K562 (cell line): Measurements from ENCODE around the gene RNU5D-1. TPM values are rescaled to one million over a fixed set of nuclear protein-coding genes. Genes with fewer than 3 reads are reported as not detected.

Experiments
- MAFK ChIP-seq: IDR thresholded peaks from 2 replicates; pipeline ENCODE4 v1.6.1; 2011; ENCODE audit warnings: low read length, improper control_type of control experiment
- polyA plus RNA-seq, 8 experiments: library from polyadenylated mRNA; depleted of rRNA in 4 of 8; stranded (reverse) in 5 of 8; unstranded in 3 of 8; fragments of >200 nt; fragmentation: Nextera tagmentation in 2 of 8; fragmentation: Illumina TruSeq in 1 of 8; extraction: Ambion mirVana in 2 of 8; extraction: Trizol in 1 of 8; gene quantifications; 2 replicates each; pipeline versions ENCODE4 v1.2.1 to v1.2.3, GENCODE V29; 2011 to 2014; ENCODE audit warnings: inconsistent platforms in 1 of 8, missing spikeins in 1 of 8
- total RNA-seq, 7 experiments: library from RNA; depleted of rRNA in 6 of 7; stranded (reverse); fragments of >200 nt in 6 of 7; fragmentation: Illumina TruSeq in 2 of 7; extraction: Trizol in 2 of 7; gene quantifications; 2 replicates each; pipeline versions ENCODE4 v1.2.1 to v1.2.3, GENCODE V29; 2011 to 2021; ENCODE audit warnings: low replicate concordance in 1 of 7
- TF ChIP-seq, protein P1 (sequence below): fragments of 200-800 bp; sonication (Bioruptor generic); IDR thresholded peaks from 2 replicates; pipeline ENCODE4 v1.6.1; 2016; ENCODE audit warnings: missing genetic modification characterization, missing compliant biosample characterization

Gene RNU5D-1
- total and polyA plus RNA-seq, 9 of the 15 experiments (the other 6 are each of a cell fraction or from before 2014, with no cell fraction given) = under 0.01 TPM; not detected in 8

DNA sequence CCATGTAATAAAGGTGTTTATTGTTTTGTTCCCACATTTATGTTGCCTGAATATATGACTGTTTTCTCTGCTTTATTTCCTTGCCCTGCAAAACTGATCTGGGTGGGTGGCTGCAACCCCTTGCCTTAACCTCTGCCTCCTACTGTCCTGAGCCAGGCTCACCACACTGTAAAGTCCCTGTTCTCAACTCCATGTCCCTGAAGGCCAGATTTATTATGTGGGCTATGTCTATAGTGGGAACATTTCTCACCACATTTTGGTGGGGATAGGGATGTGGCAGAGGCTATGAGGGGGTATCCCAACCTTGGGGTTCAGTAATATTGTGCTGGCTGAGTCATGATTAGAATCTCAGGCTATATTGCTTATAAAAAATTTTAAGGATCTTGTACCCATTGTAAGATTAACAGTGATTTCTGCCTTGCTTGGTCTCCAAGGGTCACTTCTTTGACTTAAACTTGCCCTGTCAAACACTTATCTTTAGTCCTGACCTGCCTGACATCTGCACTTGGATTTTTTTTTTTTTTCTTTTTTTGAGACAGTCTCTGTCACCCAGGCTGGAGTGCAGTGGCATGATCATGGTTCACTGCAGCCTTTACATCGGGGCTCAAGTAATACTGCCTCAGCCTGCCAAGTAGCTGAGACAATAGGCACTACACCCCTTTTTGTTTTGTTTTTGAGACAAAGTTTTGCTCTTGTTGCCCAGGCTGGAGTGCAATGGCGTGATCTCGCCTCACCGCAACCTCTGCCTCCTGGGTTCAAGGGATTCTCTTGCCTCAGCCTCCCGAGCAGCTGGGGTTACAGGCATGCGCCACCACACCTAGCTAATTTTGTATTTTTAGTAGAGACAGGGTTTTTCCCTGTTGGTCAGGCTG lies 48.0 kb upstream of the RNU5D-1 start (continued):
- TF ChIP-seq, protein P1, sequence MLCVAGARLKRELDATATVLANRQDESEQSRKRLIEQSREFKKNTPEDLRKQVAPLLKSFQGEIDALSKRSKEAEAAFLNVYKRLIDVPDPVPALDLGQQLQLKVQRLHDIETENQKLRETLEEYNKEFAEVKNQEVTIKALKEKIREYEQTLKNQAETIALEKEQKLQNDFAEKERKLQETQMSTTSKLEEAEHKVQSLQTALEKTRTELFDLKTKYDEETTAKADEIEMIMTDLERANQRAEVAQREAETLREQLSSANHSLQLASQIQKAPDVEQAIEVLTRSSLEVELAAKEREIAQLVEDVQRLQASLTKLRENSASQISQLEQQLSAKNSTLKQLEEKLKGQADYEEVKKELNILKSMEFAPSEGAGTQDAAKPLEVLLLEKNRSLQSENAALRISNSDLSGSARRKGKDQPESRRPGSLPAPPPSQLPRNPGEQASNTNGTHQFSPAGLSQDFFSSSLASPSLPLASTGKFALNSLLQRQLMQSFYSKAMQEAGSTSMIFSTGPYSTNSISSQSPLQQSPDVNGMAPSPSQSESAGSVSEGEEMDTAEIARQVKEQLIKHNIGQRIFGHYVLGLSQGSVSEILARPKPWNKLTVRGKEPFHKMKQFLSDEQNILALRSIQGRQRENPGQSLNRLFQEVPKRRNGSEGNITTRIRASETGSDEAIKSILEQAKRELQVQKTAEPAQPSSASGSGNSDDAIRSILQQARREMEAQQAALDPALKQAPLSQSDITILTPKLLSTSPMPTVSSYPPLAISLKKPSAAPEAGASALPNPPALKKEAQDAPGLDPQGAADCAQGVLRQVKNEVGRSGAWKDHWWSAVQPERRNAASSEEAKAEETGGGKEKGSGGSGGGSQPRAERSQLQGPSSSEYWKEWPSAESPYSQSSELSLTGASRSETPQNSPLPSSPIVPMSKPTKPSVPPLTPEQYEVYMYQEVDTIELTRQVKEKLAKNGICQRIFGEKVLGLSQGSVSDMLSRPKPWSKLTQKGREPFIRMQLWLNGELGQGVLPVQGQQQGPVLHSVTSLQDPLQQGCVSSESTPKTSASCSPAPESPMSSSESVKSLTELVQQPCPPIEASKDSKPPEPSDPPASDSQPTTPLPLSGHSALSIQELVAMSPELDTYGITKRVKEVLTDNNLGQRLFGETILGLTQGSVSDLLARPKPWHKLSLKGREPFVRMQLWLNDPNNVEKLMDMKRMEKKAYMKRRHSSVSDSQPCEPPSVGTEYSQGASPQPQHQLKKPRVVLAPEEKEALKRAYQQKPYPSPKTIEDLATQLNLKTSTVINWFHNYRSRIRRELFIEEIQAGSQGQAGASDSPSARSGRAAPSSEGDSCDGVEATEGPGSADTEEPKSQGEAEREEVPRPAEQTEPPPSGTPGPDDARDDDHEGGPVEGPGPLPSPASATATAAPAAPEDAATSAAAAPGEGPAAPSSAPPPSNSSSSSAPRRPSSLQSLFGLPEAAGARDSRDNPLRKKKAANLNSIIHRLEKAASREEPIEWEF = no peak
- TF ChIP-seq MAFK = no peak
